Measurements from ENCODE around the gene NPLOC4. TPM values are rescaled to one million over a fixed set of nuclear protein-coding genes. Genes with fewer than 3 reads are reported as not detected.

NPLOC4 gene
- total and polyA plus RNA-seq, 2 of the 13 experiments (the other 11 are each of a cell fraction or from before 2014, with no cell fraction given), result 57.0 to 97.0 TPM

GRCh38 chr17:81683584-81684441 is 46.9 kb upstream of the NPLOC4 start, which contains the start of the genes ARL16 and HGS (continued):
- peak; percentile 90 for TF ChIP-seq ZNF142 (CRISPR knock-in tag; IDR thresholded peaks at IDR 0.05)
- no peak for TF ChIP-seq ZNF460 (CRISPR knock-in tag; IDR thresholded peaks at IDR 0.05; ENCODE audit: borderline replicate concordance)
- TF ChIP-seq ZNF367 (CRISPR knock-in tag; IDR thresholded peaks at IDR 0.05; ENCODE audit: borderline replicate concordance), result peak; percentile 8; the same call in 1 of the 2 replicates
- no peak; the same call in 1 of the 2 replicates for TF ChIP-seq SMAD1 (CRISPR knock-in tag; IDR thresholded peaks at IDR 0.05; ENCODE audit: borderline replicate concordance, low read depth)
- no peak for TF ChIP-seq RFX3 (CRISPR knock-in tag; IDR thresholded peaks at IDR 0.05)
- TF ChIP-seq GZF1 (CRISPR knock-in tag; IDR thresholded peaks at IDR 0.05), result 0 out of 2 replicates have a peak, but pooled peaks have one; percentile 14
- TF ChIP-seq ZBTB8A (CRISPR knock-in tag; IDR thresholded peaks at IDR 0.05; ENCODE audit: borderline replicate concordance, low read depth), result no peak
- TF ChIP-seq IKZF5 (CRISPR knock-in tag; IDR thresholded peaks at IDR 0.05), result peak; percentile 30; the same call in 1 of the 2 replicates
- TF ChIP-seq GFI1 (CRISPR knock-in tag; IDR thresholded peaks at IDR 0.05; ENCODE audit: borderline replicate concordance), result peak; percentile 40; the same call in 1 of the 2 replicates
- TF ChIP-seq ONECUT2 (CRISPR knock-in tag; IDR thresholded peaks at IDR 0.05), result no peak
- TF ChIP-seq CREB1 (IDR thresholded peaks at IDR 0.05), result peak; percentile 85
- peak; percentile 87 for TF ChIP-seq CREB1 (CRISPR knock-in tag; IDR thresholded peaks at IDR 0.05)
- no peak for TF ChIP-seq ZBTB4 (CRISPR knock-in tag; IDR thresholded peaks at IDR 0.05; ENCODE audit: borderline replicate concordance)
- TF ChIP-seq PRPF4 (IDR thresholded peaks at IDR 0.05; ENCODE audit: low read depth, low read length, poor library complexity, severe bottlenecking), result no peak
- no peak for TF ChIP-seq ZNF737 (CRISPR knock-in tag; IDR thresholded peaks at IDR 0.05; ENCODE audit: borderline replicate concordance)
- no peak for TF ChIP-seq PHF5A (CRISPR knock-in tag; IDR thresholded peaks at IDR 0.05; ENCODE audit: low read depth, unreplicated experiment)

Measured in HepG2 (cell line).